ENCODE measurements around the gene STIM2. TPM values are rescaled to one million over a fixed set of nuclear protein-coding genes. Genes with fewer than 3 reads are reported as not detected.

Gene STIM2
- total and polyA plus RNA-seq, 10 of the 15 experiments (the other 5 are each of a cell fraction or from before 2014, with no cell fraction given): 4.7 to 41.5 (median 16.9) TPM

DNA sequence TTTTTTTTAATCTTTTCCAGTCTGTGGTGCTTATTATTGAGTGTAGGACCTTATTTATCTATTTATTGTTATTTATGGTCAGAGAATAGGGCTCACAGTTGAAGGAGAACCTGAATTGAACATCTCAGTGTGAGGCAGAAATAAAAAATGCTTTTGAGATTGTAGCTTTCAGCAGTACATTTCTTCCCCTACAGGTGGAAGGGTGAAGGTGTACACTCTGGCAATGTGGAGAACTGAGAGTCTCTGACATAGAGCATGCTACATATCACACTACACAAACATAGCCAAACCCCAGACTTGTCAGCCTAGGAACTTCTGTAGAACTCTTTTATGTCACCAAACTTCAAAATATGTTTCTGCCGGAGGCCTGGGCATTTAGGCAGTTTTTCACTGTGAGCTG, 140.2 kb downstream of the STIM2 start:
- no TSS peak for BruUV-seq (replicated peaks)
- Histone ChIP-seq H3K9me3 (replicated peaks; ENCODE audit: control insufficient read depth, insufficient read depth, low read length) (no peaks in the 10 kb centered on the region), H4K20me1 (ENCODE audit: control insufficient read depth, insufficient read depth) (no peaks in the 10 kb centered on the region), H2AFZ (ENCODE audit: control insufficient read depth, low read depth, low read length) (no peak overlapping the region), H3K36me3 (ENCODE audit: control insufficient read depth in 2 of 2, insufficient read depth in 2 of 2, low read length in 1 of 2) (no peaks in the 10 kb centered on the region), H3K4me1 (ENCODE audit: control insufficient read depth, insufficient read depth, low read length) (peaks cover 6% of the 10 kb centered on the region; the same call in 1 of the 2 replicates), H3K79me2 (ENCODE audit: control insufficient read depth, insufficient read depth, low read length) (no peaks in the 10 kb centered on the region), H3K4me2 (ENCODE audit: control insufficient read depth, insufficient read depth) (no peak overlapping the region), H3K27ac (ENCODE audit: control insufficient read depth, insufficient read depth) (no peak overlapping the region), H3K4me3 (no peak overlapping the region), H3K9ac (ENCODE audit: control insufficient read depth, insufficient read depth, low read length) (no peak overlapping the region), H3K27me3 (replicated peaks in 1 of 2; ENCODE audit: control insufficient read depth in 2 of 2, insufficient read depth in 2 of 2, low read length in 1 of 2) (no peaks in the 10 kb centered on the region)
- SMC1A ChIA-PET (ENCODE audit: uncharacterized antibody, unreplicated experiment): interaction anchor here (0.7 to 3.0 kb wide), 11 partner anchors 9 to 570 kb away, joined by 3 to 14 read pairs (median 3); no protein-coding TSS in a partner anchor
- peak; percentile 98 for ATAC-seq
- no peak for FAIRE-seq
- intact Hi-C loops (cut with micrococcal nuclease; ENCODE audit: unreplicated experiment) (loop anchor here (2.0 kb wide), 1 partner anchor 140 kb away; the partner anchor contains the start of gene STIM2), in situ Hi-C loops (cut with MboI) (no loop called here)
- RAD21 ChIA-PET (ENCODE audit: unreplicated experiment): interaction anchor here (1.0 to 1.6 kb wide), 7 partner anchors 9 to 213 kb away, joined by 3 to 6 read pairs (median 4); no protein-coding TSS in a partner anchor
- POLR2A ChIA-PET: interaction anchor here (0.9 kb wide), 1 partner anchor 9 kb away, joined by 3 read pairs; no protein-coding TSS in a partner anchor
- TF ChIP-seq SMC3 (IDR thresholded peaks at IDR 0.05; ENCODE audit: borderline replicate concordance, low read length) (peak; percentile 28; the same call in 1 of the 2 replicates), POLR2A (IDR thresholded peaks at IDR 0.05; ENCODE audit: low read depth, low read length) (no peak), NFYB (IDR thresholded peaks at IDR 0.05; ENCODE audit: insufficient read depth, low read depth, low read length) (no peak), EP300 (IDR thresholded peaks at IDR 0.05; ENCODE audit: borderline replicate concordance in 1 of 2, control insufficient read depth in 1 of 2, low read depth in 2 of 2, low read length in 2 of 2) (no peak), RAD21 (IDR thresholded peaks at IDR 0.05; ENCODE audit: insufficient read depth, low read depth, low read length) (peak; percentile 82), SMAD1 (IDR thresholded peaks at IDR 0.05; ENCODE audit: low read depth, partially characterized antibody) (no peak), USF1 (IDR thresholded peaks at IDR 0.05; ENCODE audit: borderline replicate concordance, extremely low read length, insufficient read depth, low read depth, low read length) (no peak), CHD1 (IDR thresholded peaks at IDR 0.05; ENCODE audit: low read depth, low read length) (no peak)
- TF ChIP-seq, protein P1, sequence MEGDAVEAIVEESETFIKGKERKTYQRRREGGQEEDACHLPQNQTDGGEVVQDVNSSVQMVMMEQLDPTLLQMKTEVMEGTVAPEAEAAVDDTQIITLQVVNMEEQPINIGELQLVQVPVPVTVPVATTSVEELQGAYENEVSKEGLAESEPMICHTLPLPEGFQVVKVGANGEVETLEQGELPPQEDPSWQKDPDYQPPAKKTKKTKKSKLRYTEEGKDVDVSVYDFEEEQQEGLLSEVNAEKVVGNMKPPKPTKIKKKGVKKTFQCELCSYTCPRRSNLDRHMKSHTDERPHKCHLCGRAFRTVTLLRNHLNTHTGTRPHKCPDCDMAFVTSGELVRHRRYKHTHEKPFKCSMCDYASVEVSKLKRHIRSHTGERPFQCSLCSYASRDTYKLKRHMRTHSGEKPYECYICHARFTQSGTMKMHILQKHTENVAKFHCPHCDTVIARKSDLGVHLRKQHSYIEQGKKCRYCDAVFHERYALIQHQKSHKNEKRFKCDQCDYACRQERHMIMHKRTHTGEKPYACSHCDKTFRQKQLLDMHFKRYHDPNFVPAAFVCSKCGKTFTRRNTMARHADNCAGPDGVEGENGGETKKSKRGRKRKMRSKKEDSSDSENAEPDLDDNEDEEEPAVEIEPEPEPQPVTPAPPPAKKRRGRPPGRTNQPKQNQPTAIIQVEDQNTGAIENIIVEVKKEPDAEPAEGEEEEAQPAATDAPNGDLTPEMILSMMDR (IDR thresholded peaks at IDR 0.05 in 2 of 3, conservative IDR thresholded peaks at IDR 0.05 in 1 of 3; ENCODE audit: control insufficient read depth in 2 of 3, extremely low read depth in 1 of 3, insufficient read depth in 1 of 3, low read depth in 3 of 3, low read length in 3 of 3): peak; percentile 51 to 64 (median 55)
- 94% methylated on average over 1 of the region's 1 CpG for WGBS (ENCODE audit: insufficient coverage, insufficient replicate concordance, low lambda C conversion rate, missing lambda C conversion rate)
- DNase-seq (ENCODE audit: low read depth, low spot score): no peak
- CTCF ChIA-PET: interaction anchor here (0.7 to 1.7 kb wide), 8 partner anchors 9 to 1013 kb away, joined by 3 to 4 read pairs (median 4); no protein-coding TSS in a partner anchor

All from GM12878 (cell line).